Measurements from ENCODE around the gene HOXC13. TPM values are rescaled to one million over a fixed set of nuclear protein-coding genes. Genes with fewer than 3 reads are reported as not detected.

HOXC13 gene
- total RNA-seq, 1 donor from 2014 or later, result not detected

DNA sequence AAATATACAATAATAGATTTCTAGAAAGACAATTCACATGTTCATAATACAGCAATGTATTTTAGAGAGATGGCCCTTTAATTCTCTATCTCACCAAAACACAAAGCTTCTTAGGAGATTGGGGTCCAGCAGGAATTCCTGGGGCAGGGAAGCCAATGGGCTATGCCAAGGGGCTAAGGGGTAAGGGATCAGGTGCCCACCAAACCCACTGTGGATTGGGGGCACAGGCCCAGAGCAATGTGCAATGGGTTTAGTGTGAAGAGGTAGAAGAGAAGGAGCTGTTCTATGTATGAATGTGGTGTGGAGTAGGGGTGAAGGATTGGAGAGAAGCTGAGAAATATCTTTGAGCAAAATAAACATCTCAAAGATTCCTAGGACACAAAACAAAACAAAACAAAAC, 2.6 kb downstream of the HOXC13 start:
- Histone ChIP-seq H3K36me3 (no peaks in the 10 kb centered on the region), H3K9me3 (no peaks in the 10 kb centered on the region), H3K27me3 (peaks cover 63% of the 10 kb centered on the region), H3K4me3 (no peak overlapping the region), H3K27ac (no peak overlapping the region), H3K4me1 (peaks cover 2 to 9% of the 10 kb centered on the region in 2 donors)
- no peak for DNase-seq (ENCODE audit: low spot score in 2 of 2)
- intact Hi-C loops (cut with DNase I), result no loop called here
- TF ChIP-seq, protein P1, sequence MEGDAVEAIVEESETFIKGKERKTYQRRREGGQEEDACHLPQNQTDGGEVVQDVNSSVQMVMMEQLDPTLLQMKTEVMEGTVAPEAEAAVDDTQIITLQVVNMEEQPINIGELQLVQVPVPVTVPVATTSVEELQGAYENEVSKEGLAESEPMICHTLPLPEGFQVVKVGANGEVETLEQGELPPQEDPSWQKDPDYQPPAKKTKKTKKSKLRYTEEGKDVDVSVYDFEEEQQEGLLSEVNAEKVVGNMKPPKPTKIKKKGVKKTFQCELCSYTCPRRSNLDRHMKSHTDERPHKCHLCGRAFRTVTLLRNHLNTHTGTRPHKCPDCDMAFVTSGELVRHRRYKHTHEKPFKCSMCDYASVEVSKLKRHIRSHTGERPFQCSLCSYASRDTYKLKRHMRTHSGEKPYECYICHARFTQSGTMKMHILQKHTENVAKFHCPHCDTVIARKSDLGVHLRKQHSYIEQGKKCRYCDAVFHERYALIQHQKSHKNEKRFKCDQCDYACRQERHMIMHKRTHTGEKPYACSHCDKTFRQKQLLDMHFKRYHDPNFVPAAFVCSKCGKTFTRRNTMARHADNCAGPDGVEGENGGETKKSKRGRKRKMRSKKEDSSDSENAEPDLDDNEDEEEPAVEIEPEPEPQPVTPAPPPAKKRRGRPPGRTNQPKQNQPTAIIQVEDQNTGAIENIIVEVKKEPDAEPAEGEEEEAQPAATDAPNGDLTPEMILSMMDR (IDR thresholded peaks at IDR 0.05), result no peak

DNA sequence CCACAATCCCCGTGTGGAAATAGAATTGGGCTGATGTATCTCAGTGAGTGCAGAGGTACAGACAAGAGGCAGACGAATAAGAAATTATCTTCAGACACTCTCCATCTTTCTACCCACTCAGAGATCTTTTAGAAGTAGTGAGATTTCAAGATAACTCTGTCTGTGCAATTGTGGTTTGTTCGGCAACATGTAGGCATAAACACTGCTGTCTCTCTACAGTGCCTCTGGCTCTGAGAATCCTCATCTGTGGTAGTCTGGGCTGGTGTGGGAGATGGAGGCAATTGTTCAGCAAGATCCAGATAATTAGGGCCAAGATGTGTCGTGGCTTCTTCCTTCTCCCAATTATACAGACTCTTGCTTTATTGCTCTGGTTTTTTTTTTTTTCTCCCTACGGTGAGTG, 3.1 kb downstream of the HOXC13 start:
- H3K27ac ChIP-seq, result no peak overlapping the region
- H3K4me3 ChIP-seq, result no peak overlapping the region
- peaks cover 2 to 9% of the 10 kb centered on the region in 2 donors for H3K4me1 ChIP-seq
- H3K9me3 ChIP-seq, result no peaks in the 10 kb centered on the region
- TF ChIP-seq, protein P1 (IDR thresholded peaks at IDR 0.05), result no peak
- DNase-seq (ENCODE audit: low spot score in 2 of 2), result no peak
- intact Hi-C loops (cut with DNase I), result no loop called here
- peaks cover 57% of the 10 kb centered on the region for H3K27me3 ChIP-seq
- H3K36me3 ChIP-seq, result no peaks in the 10 kb centered on the region

DNA sequence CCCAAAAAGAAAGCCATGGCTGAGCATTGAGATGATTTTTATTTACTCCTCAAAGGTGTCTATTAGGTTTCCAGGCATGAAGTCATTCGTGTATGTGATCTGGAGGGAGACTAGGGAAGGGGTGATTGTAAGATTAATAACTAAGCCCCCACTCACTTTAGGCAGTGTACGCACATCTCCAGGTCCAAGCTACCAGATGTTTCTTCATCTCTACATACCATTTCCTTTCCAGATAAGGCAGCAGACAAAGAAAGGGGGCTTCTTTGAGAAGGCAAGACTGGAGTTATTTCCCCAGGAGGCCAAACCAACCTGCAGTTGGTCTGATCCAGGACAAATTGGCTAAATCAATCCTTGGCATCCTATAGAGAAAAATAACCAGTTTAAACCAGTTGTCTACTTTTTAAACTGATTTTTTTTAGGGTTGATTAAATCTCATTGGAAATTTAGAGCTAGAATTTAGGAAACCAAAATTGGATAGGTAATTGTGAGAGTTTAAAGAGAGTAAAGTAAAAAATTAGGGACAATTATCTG, 3.9 kb downstream of the HOXC13 start:
- TF ChIP-seq, protein P1 (IDR thresholded peaks at IDR 0.05), result no peak
- peaks cover 2 to 9% of the 10 kb centered on the region in 2 donors for H3K4me1 ChIP-seq
- no peak overlapping the region for H3K27ac ChIP-seq
- no peaks in the 10 kb centered on the region for H3K9me3 ChIP-seq
- peaks cover 49% of the 10 kb centered on the region for H3K27me3 ChIP-seq
- intact Hi-C loops (cut with DNase I), result no loop called here
- H3K36me3 ChIP-seq, result no peaks in the 10 kb centered on the region
- H3K4me3 ChIP-seq, result no peak overlapping the region
- DNase-seq (ENCODE audit: low spot score in 2 of 2), result no peak

DNA sequence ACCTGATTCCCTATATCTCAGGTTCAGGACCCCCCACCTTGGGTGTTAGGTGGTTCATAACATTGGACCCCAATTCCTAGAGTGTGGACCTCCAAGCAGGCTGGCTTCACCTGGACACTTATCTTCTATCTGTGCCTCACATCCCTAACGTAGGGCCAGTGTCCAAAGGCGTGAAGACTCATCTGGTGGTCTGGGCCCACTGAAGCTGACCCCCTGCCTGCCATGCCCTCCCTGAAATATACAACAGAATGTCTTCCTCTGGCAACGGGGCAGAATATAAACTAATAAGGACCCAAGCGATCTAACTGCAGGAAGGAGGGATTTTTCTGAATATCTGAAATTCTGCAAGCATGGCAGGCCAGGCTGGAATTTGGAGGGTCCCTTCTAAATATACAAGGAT, 5.6 kb downstream of the HOXC13 start:
- Histone ChIP-seq H3K9me3 (no peaks in the 10 kb centered on the region), H3K4me3 (no peak overlapping the region), H3K27ac (no peak overlapping the region), H3K27me3 (peaks cover 35% of the 10 kb centered on the region), H3K36me3 (no peaks in the 10 kb centered on the region), H3K4me1 (peaks cover 0 to under 1% of the 10 kb centered on the region in 2 donors)
- intact Hi-C loops (cut with DNase I), result no loop called here
- TF ChIP-seq, protein P1 (IDR thresholded peaks at IDR 0.05), result no peak
- DNase-seq (ENCODE audit: low spot score in 2 of 2), result no peak

DNA sequence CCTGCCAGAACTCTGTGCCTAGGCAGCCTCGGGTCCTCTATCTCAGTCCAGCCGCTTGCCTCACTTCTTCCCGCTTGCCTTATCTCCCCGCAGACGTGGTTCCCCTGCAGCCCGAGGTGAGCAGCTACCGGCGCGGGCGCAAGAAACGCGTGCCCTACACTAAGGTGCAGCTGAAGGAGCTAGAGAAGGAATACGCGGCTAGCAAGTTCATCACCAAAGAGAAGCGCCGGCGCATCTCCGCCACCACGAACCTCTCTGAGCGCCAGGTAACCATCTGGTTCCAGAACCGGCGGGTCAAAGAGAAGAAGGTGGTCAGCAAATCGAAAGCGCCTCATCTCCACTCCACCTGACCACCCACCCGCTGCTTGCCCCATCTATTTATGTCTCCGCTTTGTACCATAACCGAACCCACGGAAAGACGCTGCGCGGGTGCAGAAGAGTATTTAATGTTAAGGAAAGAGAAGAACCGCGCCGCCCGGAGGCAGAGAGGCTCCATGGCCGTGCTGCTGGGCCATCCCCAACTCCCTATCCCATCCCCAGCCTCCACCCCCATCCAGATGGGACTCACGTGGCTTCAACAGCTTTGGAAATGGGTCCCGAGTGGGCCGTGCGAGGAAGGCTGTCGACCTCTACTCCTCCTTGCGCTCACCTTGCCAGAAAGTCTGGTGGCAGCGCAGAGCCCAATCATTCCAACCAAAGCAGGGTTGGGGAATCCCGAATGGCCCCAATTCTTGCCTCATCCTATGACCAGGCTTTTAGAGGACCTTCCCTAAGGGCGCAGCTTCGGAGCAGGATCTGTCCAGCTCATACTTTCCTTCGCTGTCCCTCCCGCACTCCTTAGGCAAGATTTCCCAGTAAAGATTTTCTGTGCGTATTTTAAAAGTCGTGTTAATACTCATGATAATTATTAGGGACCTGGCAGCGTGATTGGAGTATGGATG, 6.5 kb downstream of the HOXC13 start:
- Histone ChIP-seq H3K4me1 (no peaks in the 10 kb centered on the region), H3K27me3 (peaks cover 30% of the 10 kb centered on the region)
- intact Hi-C loops (cut with DNase I), result no loop called here

More for the DNA sequence above, 6.5 kb downstream of the HOXC13 start:
- Histone ChIP-seq H3K36me3 (no peaks in the 10 kb centered on the region), H3K9me3 (no peaks in the 10 kb centered on the region), H3K4me3 (no peak overlapping the region), H3K27ac (no peak overlapping the region)
- peak in 1 of 2 donors; percentile 42 for DNase-seq (ENCODE audit: low spot score in 2 of 2)
- TF ChIP-seq, protein P1 (IDR thresholded peaks at IDR 0.05), result no peak

All from ascending aorta (tissue), 2 donors.